HG03097 (cell line): Measurements from ENCODE around the gene GATC.

Experiments
- ATAC-seq: cut with Tn5 transposase; IDR thresholded peaks from one replicate; pipeline ENCODE4 v1.9.1; 2021; ENCODE audit not compliant: unreplicated experiment, low FRiP score

GATC gene, protein sequence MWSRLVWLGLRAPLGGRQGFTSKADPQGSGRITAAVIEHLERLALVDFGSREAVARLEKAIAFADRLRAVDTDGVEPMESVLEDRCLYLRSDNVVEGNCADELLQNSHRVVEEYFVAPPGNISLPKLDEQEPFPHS

DNA sequence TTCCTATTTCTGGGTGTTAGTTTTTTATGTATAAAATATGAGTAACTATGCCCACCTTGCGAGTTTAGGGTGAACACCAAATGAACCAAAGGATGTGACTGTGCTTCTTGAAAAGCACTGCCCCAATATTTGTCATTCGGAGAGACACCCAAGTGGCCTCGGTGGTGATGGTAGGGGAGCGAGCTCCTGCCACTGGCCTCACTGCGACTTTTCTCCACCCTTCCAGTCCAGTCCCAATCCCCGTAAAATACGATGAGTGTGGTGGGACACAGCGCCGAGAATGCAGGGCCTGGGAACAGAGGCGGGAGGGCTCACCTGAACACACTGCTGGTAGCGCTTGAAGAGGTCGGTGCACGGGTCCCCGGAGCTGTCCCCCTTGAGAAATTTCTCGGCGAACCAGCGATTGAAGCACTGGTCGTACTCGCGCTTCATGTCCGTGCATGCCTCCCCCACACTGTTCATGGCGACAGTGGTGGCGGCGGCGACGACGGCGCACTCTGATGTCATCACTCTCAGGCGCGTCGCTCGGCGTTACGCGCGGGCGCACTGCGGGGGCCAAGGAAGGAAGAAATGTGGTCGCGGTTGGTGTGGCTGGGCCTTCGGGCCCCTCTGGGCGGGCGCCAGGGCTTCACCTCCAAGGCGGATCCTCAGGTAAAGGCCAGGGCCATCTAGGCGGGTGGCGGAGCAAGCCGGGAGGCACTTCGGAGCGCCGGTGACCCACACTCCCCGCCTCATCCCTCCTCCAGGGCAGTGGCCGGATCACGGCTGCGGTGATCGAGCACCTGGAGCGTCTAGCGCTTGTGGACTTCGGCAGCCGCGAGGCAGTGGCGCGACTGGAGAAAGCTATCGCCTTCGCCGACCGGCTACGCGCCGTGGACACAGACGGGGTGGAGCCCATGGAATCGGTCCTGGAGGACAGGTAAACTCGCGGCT lies at the start of gene GATC, which contains the start of gene TRIAP1:
Gene GATC (plus strand): TSS at position 534 of the 933 bp plus-strand sequence. CDS start 37 bp downstream, at position 571.
Gene TRIAP1 (minus strand): TSS at position 474 of the 933 bp plus-strand sequence. CDS start 12 bp downstream, at position 462.
- ATAC-seq: peak; percentile 80

DNA sequence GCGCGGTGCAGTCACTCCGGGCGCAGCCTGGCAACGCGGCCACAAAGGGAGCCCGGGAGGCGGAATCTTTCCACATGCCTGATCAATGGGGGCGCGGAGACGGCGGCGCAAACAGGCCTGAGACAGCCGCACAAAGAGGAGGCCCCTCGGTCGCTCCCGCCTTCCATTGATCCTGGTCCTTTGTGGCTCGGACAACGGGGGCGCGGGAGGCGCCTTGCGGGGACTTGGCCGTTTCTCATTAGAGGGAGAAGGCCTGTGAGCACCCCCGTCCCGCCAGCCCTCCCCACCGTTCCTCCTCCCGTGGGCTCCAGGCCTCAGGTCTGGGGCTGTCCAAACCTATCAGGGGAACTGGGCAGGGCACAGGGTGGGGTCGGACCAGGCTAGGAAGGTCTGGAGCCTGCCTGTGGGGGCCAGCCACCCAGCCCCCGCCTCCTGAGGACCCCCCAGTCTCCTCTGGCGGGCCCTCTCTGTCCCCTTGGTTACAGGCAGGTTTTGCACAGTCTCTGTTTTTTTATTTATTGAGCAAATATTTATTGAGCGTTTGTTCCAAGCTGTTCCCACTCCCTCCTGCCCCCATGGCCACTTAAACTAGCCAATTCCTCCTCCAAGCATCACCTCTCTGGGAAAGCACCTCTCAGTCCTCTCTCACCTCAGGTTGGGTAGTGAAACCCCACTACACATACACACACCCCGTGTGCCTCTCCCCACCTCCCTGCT lies 48.3 kb upstream of the GATC start:
- ATAC-seq: no peak

DNA sequence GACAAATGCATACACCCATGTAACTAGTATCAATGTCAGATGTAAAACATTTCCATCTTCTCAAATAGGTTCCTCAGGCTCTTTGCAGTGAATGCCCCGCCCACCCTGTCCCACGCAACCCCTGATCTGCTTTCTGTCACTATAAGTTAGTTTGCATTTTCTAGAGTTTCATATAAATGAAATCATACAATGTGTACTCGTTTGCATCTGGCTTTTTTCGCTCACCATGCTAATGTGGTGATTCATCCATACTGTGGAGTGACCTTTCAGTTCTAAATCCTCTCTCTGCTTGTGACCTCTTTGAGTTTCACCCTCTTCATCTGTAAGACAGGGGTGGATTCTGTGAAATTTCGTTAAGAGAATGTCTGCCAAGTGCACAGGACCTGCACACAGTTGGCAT lies 46.7 kb upstream of the GATC start:
- ATAC-seq: no peak

DNA sequence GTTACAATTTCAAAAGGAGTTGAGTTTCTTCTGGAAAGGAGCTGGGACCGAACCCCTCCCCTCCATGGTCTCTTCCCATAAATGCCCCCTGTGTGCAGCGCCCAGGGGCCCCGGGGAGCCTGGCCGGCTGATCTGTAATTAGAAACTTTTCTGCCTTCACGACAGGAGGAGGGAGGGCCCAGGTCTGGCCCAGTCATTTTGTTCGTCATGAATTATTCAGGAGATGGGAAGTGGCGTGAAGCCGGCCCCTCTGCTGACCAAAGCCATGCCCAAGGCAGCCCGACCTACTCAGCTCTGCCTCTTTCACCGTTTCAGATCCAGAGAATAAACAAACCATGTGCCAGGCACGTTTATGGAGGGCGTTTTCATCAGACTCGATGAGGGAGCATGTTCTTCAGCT lies 44.0 kb upstream of the GATC start:
- ATAC-seq: no peak

DNA sequence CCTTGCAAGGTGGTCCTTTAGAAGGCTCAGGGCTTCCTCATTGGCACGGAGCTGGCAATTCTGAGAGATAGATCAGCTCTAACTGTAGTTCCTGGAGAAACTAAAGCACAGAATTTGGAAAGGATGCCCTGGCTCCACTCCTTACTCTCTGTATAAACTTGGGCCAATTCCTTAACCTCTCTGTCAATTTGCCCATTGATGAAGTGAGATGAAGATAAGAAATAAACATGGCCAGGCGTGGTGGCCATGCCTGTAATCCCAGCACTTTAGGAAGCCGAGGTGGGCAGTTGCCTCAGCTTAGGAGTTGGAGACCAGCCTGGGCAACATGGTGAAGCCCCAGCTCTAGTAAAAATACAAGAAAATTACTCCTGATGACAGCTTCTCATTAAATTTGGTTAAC lies 42.4 kb upstream of the GATC start:
- ATAC-seq: no peak

DNA sequence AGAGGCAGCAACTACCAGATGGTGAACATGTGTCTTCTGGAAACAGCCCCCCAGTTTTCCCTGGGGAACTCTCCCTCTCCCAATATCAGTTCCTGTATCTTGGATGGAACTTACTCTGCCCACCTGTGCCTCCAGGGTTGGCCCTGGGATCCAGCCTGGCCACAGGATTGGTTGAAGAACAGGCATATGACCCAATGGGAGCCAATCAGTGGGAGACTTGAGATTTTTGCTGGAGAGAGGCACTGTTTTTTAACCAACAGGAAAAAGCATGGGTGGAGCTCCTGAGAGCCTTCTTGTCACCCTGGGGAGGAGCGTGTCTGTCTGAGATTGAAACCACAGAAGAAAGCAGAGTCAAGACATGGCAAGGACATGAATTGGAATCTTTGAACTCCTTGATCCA lies 42.0 kb upstream of the GATC start:
- no peak for ATAC-seq

DNA sequence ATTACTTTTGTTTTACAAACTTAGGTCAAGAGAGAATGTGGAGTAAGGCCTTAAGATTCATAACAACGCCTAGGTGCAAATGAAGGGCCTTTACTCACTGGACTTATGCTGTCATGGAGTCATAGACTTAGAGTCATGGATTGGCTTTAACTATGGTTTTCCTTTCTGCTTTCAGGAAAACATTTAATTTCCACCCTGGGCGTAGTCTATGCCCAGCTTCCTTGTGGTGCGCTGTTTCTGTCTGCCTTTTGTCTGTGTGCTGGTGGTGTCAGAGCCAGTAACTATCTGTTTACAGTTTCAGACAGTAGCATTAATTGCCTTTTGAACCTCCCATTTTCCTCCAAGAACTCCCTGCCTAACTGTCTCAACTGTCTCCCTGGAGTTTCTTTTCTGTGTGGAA lies 40.2 kb upstream of the GATC start:
- ATAC-seq: no peak

DNA sequence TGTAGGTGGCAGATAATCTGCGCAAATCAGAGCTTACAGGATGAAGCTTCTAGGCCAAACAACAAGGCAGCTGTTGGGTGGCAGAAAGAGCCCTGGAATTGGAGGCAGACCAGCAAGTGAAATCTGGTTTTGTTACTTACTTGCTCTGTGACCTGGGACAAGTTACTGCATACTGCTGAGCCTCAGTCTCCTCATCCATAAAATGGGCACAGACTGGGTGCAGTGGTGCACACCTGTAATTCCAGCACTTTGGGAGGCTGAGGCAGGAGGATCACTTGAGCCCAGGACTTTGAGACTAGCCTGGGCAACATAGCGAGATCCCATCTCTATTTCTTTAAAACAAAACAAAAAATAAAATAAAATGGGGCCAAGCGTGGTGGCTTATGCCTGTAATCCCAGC lies 39.7 kb upstream of the GATC start:
- ATAC-seq: no peak

DNA sequence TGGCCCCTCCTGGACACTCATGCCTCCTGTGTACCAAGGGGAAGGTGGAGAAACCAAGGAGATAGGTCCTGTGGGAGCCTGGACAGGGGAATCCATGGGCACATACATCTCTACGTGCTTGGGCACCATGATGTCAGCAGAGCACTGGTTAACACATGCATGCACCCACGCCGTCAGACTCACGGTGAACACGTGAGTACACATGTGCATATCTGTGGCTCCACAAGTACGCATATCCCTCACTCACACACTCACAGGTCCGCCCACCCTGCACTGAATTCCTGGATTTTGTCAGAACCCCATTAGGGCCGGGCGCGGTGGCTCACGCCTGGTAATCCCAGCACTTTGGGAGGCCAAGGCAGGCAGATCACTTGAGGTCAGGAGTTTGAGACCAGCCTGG lies 37.5 kb upstream of the GATC start:
- no peak for ATAC-seq

DNA sequence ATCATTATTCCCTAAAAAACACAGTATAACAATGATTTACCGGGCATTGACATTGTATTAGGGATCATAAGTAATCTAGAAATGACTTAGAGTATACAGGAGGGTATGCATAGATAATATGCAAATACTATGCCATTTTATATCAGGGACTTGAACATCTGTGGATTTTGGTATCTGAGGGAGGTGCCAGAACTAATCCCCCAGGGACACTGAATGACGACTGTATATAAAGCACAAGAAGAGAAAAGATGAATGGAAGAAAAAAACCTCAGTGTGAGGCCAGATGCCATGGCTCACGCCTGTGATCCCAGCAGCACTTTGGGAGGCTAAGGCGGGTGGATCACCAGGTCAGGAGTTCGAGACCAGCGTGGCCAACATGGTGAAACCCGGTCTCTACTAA lies 33.8 kb upstream of the GATC start:
- ATAC-seq: no peak

DNA sequence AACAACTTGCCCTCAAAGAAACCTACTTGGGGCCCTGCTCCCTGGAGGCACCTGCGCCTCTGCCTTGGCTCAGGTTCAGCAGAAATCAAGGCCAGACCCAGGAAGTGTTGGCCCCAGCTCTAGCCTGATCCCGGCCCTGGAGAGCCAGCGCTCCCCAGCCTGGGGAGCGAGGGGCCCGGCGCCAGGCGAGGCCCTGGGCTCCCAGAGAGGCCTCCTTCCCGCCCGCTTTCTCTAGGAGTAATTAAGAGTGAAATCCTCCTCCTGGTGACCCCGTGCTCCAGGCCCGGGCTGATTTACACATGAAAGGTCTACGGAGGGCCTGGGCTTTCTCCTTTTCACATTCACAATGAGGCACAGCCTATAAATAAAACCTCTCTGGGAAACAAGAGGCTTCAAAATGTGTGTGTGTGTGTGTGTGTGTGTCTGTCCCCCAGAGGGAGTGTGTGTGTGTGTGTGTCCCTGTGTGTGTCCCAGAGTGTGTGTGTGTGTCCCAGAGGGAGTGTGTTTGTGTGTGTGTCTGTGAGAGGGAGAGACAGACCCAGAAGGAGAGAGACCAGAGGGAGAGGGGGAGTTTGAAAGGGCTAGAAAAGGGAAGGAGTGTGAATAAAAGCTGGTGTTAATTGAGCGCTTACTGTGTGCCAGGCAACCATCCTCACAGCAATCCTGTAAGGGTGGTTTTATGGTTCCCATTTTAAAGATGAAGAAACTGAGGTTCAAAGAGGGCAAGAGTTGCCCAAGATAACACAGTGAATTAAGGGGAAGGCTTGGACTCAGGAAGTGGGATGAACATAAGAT lies 32.1 kb upstream of the GATC start:
- no peak for ATAC-seq

DNA sequence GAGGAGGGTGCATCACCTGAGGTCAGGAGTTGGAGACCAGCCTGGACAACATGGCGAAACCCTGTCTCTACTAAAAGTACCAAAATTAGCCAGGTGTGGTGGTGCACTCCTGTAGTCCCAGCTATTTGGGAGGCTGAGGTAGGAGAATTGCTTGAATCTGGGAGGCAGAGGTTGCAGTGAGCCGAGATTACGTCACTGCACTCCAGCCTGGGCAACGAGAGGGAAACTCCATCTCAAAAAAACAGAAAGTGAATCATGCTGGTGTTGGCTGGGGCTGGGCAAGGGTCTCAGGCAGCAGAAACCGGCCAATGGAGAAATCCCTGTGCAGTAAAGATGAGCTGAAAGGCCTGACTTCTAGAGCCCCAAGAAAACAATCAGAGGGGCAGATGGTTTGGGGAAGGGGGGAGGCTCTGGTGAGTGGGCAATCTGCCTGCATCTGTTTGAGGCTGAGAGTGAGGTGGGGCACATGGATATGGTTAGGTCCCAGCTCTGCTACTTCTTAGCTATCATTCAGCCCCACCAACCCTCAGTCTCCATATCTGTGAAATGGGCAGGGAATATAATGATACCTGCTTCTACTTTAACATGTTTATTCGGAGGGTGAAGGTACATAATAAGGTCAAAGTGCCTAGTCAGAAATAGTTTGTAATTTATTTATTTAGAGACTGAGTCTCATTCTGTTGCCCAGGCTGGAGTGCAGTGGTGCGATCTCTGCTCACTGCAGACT lies 29.6 kb upstream of the GATC start:
- no peak for ATAC-seq

DNA sequence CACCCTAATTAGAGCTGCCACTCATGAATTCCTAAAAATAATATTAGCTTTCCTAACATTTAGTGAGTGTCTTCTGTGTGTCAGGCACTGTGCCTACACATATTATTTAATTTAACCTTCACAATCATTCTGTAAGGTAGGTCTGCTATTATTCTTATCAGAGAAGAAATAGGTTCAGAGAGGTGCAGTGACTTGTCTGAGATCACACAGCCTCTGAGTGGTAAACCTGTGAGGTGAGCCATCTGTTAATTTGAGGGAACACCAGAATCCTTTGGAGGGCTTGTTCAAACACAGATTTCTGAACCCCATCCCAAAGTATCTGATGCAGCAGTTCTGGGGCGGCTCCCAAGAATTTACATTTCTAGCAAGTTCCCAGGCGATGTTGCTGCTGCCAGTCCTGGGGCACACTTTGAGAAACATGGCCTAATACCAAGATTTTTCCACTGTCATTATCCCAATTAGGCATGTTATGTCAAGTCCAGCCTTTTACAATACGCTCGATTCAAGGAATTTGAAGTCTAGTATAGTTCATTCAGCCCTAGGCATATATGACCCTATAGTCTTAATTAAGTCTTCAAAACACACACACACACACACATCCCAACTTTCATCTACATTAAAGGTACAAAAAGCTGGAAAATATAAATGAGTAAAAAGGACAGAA lies 28.2 kb upstream of the GATC start:
- ATAC-seq: no peak

DNA sequence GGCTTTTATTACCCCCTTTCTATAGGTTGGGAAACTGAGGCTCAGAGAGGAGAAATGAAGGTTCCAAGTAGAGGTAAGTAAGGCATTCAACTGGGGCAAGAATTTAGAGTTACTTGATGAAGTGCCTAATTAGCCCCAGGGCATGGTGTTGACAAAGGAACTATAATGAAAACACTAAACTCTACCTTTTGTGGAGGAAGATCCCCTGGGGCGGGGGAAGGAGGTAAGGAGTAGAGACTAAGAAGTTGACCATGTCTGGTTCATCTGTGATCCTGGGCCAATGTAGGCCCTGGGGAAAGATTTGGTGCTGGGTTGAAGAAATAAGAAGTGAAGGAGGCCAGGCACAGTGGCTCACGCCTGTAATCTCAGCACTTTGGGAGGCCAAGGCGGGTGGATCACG lies 24.5 kb upstream of the GATC start:
- no peak for ATAC-seq

DNA sequence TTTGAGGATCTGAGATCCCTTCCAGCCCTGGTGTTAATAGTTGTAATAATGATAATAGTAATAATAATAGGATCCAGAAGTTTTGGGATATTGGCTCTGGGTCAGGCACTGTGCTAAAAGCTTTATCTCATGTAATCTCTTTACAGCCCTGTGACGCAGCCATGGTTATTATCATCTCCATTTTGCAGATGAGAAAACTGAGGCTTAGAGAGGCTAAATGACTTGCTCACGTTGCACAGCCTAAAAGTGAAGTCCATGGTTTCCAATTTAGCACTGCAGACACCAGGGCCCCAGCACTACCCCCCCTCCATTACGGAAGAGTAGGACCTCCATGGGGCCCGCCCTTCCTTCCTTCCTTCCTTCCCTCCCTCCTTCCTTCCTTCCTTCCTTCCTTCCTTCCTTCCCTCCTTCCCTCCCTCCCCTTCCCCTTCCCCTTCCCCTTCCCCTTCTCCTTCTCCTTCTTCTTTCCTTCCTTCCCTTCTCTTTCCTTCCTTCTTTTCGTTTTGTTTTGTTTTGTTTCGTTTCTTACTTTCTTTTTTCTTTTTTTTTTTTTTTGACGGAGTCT lies 23.3 kb upstream of the GATC start:
- no peak for ATAC-seq

DNA sequence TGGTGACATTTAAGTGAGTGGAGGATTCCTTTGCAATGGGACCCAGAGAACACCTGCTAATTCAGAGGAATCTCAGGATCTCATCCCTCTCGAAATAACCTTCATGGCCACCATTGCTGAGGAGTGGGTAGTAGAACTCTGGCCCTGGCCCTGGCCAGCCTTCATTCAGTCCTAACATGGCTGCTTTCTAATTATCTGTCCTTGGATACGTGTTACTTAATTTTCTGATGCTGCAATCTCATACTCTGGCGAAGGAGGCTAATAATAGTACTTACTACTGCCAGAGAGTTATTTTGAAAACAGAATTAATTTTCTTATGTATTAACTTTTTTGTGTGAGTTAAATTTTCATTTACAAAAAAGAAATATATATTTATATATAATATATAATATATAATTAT lies 20.4 kb upstream of the GATC start:
- ATAC-seq: no peak

DNA sequence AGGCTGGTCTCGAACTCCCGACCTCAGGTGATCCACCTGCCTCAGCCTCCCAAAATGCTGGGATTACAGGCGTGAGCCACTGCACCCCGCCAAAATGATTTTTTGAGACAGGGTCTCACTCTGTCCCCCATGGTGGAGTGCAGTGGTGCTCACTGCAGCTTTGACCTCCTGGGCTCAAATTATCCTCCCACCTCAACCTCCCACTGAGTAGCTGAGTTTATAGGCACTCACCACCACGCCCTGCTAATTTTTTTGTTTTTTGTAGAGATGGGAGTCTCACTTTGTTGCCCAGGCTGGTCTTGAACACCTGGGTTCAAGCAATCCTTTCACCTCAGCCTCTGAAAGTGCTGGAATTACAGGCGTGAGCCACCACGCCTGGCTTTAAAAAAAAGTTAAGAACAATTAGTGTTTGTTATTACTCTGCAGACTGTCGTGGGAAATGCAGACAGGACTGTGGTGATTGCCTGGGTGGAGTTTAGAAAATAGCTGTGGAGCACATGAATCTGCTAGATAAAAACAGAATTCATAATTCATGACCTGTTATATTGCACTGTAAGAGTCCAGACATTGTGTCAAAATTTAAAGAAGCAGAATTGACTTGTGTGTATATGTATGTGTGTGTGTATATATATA lies 17.5 kb upstream of the GATC start:
- no peak for ATAC-seq

DNA sequence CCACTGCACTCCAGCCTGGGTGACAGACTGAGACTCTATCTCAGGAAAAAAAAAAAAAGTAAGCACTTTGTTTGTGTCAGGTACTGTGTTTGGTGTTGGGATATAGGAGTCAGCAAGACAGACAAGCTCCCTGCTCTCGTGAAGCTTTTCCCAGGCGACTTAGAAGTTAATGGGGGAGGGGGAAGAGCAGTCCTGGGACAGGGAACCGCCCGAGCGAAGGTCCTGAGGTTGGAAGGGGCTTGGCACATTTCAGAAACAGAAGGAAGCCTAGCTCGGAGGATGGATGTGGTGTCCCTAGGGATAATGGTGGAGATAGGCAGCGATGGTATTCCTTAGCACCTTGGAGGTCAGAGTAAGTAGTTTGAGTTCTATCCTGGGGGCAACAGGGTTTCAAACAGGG lies 16.9 kb upstream of the GATC start:
- no peak for ATAC-seq
